NB4 (cell line): Measurements from ENCODE around the gene DDX11.
"Not testable (repeated sequence)": the region's sequence is repeated elsewhere in the genome, so short reads cannot be mapped to it uniquely, and the experiment has no call there.

Source experiments
- MYC ChIP-seq: IDR thresholded peaks from 2 replicates; pipeline ENCODE4 v1.6.1; 2011; ENCODE audit warnings: low read depth, low read length
- POLR2A ChIP-seq: IDR thresholded peaks from 2 replicates; pipeline ENCODE4 v1.6.1; 2011; ENCODE audit warnings: mild to moderate bottlenecking; ENCODE audit not compliant: insufficient read length; ENCODE audit errors: extremely low read depth
- TF ChIP-seq, protein P1 (sequence below): IDR thresholded peaks from one replicate; pipeline ENCODE4 v1.5.1; 2012; ENCODE audit warnings: low read depth, low read length

DNA sequence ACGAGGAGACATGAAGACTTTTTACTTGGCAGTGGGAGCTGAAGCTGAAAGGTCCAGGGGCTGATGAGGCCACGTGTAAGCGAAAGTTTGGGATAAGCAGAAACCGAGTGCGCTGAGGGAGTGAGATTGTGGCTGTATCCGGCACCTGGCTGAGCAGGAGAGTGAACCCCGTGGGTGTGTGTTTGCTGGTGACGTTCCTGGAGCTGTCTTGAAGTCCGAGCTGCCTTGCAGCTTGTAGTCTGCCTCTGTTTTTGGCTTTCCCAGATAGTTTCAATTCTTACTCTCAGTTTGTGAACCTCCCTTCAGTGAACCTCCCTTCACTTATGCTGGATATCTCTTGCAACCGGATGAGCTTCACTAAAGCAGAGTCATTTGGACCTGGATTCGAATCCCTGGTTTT is 2.5 kb downstream of the DDX11 start:
- not testable (repeated sequence) for TF ChIP-seq MYC, POLR2A
- TF ChIP-seq, protein P1, sequence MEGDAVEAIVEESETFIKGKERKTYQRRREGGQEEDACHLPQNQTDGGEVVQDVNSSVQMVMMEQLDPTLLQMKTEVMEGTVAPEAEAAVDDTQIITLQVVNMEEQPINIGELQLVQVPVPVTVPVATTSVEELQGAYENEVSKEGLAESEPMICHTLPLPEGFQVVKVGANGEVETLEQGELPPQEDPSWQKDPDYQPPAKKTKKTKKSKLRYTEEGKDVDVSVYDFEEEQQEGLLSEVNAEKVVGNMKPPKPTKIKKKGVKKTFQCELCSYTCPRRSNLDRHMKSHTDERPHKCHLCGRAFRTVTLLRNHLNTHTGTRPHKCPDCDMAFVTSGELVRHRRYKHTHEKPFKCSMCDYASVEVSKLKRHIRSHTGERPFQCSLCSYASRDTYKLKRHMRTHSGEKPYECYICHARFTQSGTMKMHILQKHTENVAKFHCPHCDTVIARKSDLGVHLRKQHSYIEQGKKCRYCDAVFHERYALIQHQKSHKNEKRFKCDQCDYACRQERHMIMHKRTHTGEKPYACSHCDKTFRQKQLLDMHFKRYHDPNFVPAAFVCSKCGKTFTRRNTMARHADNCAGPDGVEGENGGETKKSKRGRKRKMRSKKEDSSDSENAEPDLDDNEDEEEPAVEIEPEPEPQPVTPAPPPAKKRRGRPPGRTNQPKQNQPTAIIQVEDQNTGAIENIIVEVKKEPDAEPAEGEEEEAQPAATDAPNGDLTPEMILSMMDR: not testable (repeated sequence)
